Mammary epithelial cell (primary cell): Measurements from ENCODE around the gene EEF1A2.

Experiments
- CTCF ChIP-seq, 2 donors: IDR thresholded peaks in 1 of 2; conservative IDR thresholded peaks in 1 of 2; 2 replicates each; pipeline ENCODE4 v1.5.1; 2011 to 2012; ENCODE audit warnings: inconsistent platforms in 2 of 2, low read length in 2 of 2, mild to moderate bottlenecking in 2 of 2, control low read depth in 1 of 2, low read depth in 1 of 2; ENCODE audit not compliant: insufficient read depth in 1 of 2; ENCODE audit errors: extremely low read depth in 1 of 2
- EZH2 ChIP-seq: IDR thresholded peaks from 2 replicates; pipeline ENCODE4 v1.6.1; 2012; ENCODE audit warnings: low read length, inconsistent platforms, borderline replicate concordance

GRCh38 chr20:63467294-63468083, 31.4 kb downstream of the EEF1A2 start:
- TF ChIP-seq CTCF (conservative IDR thresholded peaks at IDR 0.05 in 1 of 2, IDR thresholded peaks at IDR 0.05 in 1 of 2; ENCODE audit: extremely low read depth in 1 of 2, insufficient read depth in 1 of 2, low read depth in 1 of 2, low read length in 2 of 2) (no peak), EZH2 (no peak)
